ENCODE measurements around the gene KLF1. TPM values are rescaled to one million over a fixed set of nuclear protein-coding genes. Genes with fewer than 3 reads are reported as not detected.

KLF1 gene
- total and polyA plus RNA-seq, 2 of the 13 experiments (the other 11 are each of a cell fraction or from before 2014, with no cell fraction given), result not detected

- TF ChIP-seq ZNF230 (CRISPR knock-in tag; IDR thresholded peaks at IDR 0.05) (no peak), ZNF670 (CRISPR knock-in tag; IDR thresholded peaks at IDR 0.05; ENCODE audit: borderline replicate concordance) (0 out of 2 replicates have a peak, but pooled peaks have one; percentile 10), ZNF660 (CRISPR knock-in tag; IDR thresholded peaks at IDR 0.05; ENCODE audit: borderline replicate concordance, low read depth) (no peak), ZBTB46 (CRISPR knock-in tag; IDR thresholded peaks at IDR 0.05; ENCODE audit: borderline replicate concordance) (no peak), ZNF788 (CRISPR knock-in tag; IDR thresholded peaks at IDR 0.05; ENCODE audit: borderline replicate concordance) (0 out of 2 replicates have a peak, but pooled peaks have one; percentile 17), MEIS2 (CRISPR knock-in tag; IDR thresholded peaks at IDR 0.05) (no peak), ZBTB33 (CRISPR knock-in tag; IDR thresholded peaks at IDR 0.05) (peak; percentile 31; the same call in 1 of the 2 replicates), KLF15 (CRISPR knock-in tag; IDR thresholded peaks at IDR 0.05; ENCODE audit: borderline replicate concordance) (no peak), ZNF468 (CRISPR knock-in tag; IDR thresholded peaks at IDR 0.05) (no peak), ZFP36L1 (CRISPR knock-in tag; IDR thresholded peaks at IDR 0.05) (no peak), ETV6 (CRISPR knock-in tag; conservative IDR thresholded peaks at IDR 0.05) (no peak), ELF3 (CRISPR knock-in tag; IDR thresholded peaks at IDR 0.05) (peak; percentile 25; the same call in 1 of the 2 replicates), ZNF766 (CRISPR knock-in tag; IDR thresholded peaks at IDR 0.05; ENCODE audit: borderline replicate concordance) (no peak), HOXA9 (CRISPR knock-in tag; IDR thresholded peaks at IDR 0.05; ENCODE audit: borderline replicate concordance) (no peak), POGK (CRISPR knock-in tag; conservative IDR thresholded peaks at IDR 0.05) (0 out of 2 replicates have a peak, but pooled peaks have one; percentile 47), HBP1 (CRISPR knock-in tag; IDR thresholded peaks at IDR 0.05; ENCODE audit: low read depth) (no peak), YY1 (IDR thresholded peaks at IDR 0.05; ENCODE audit: insufficient read depth, insufficient replicate concordance, low read depth, low read length) (peak; percentile 62), ARNTL (CRISPR knock-in tag; IDR thresholded peaks at IDR 0.05) (no peak), HOXA5 (CRISPR knock-in tag; IDR thresholded peaks at IDR 0.05) (no peak), ARHGAP35 (CRISPR knock-in tag; IDR thresholded peaks at IDR 0.05; ENCODE audit: borderline replicate concordance) (no peak), ZNF768 (CRISPR knock-in tag; IDR thresholded peaks at IDR 0.05) (no peak), ZNF720 (CRISPR knock-in tag; IDR thresholded peaks at IDR 0.05) (no peak)
These were observed 1.9 kb downstream of the KLF1 start (continued) for GRCh38 chr19:12884926-12885748.
